Stomach (tissue), 9 donors: ENCODE results near the gene PPID. TPM values are rescaled to one million over a fixed set of nuclear protein-coding genes. Genes with fewer than 3 reads are reported as not detected.
"Not testable (repeated sequence)": the region's sequence is repeated elsewhere in the genome, so short reads cannot be mapped to it uniquely, and the experiment has no call there.

Source experiments
- DNase-seq, 2 donors: peaks; one replicate each; pipeline versions ENCODE4 v3.0.0 to v3.0.0-alpha.2; 2013 to 2019
- H3K27ac ChIP-seq, 5 donors: fragments of 200-600 bp in 4 of 5; sonication (generic) in 4 of 5; one replicate each; pipeline ENCODE4 v1.5.1; 2013 to 2019; ENCODE audit warnings: mild to moderate bottlenecking in 1 of 5, moderate library complexity in 1 of 5
- H3K27me3 ChIP-seq, 3 donors: fragments of 200-600 bp; sonication (generic); one replicate each; pipeline ENCODE4 v1.5.1; 2017 to 2019; ENCODE audit warnings: mixed run types in 1 of 3
- H3K36me3 ChIP-seq, 4 donors: fragments of 200-600 bp; sonication (generic); 1 replicate in 3 of 4; 2 replicates in 1 of 4; pipeline ENCODE4 v1.5.1; 2016 to 2019
- H3K4me1 ChIP-seq, 4 donors: fragments of 200-600 bp; sonication (generic); one replicate each; pipeline ENCODE4 v1.5.1; 2016 to 2019
- H3K4me3 ChIP-seq, 4 donors: fragments of 200-600 bp; sonication (generic) in 3 of 4; one replicate each; pipeline ENCODE4 v1.5.1; 2016 to 2019; ENCODE audit warnings: mild to moderate bottlenecking in 1 of 4
- H3K9me3 ChIP-seq, 4 donors: fragments of 200-600 bp; sonication (generic); one replicate each; pipeline ENCODE4 v1.5.1; 2016 to 2019
- CTCF ChIP-seq, 7 experiments: fragments of 450-650 bp in 4 of 7; fragments of 200-600 bp in 3 of 7; sonication (generic) in 3 of 7; IDR thresholded peaks; one replicate each; pipeline ENCODE4 v1.5.1; 2016 to 2019; ENCODE audit warnings: antibody characterized with exemption in 7 of 7, control low read depth in 2 of 7, mild to moderate bottlenecking in 1 of 7
- EP300 ChIP-seq: sonication (generic); formaldehyde crosslinking; IDR thresholded peaks from one replicate; pipeline ENCODE4 v1.6.1; 2017; ENCODE audit warnings: antibody characterized with exemption
- POLR2A ChIP-seq, 4 donors: fragments of 450-650 bp; IDR thresholded peaks; one replicate each; pipeline ENCODE4 v1.6.1; 2016; ENCODE audit warnings: antibody characterized with exemption in 4 of 4, control low read depth in 2 of 4, mild to moderate bottlenecking in 1 of 4, moderate library complexity in 1 of 4
- POLR2AphosphoS5 ChIP-seq, 3 donors: sonication (generic); formaldehyde crosslinking; IDR thresholded peaks; one replicate each; pipeline ENCODE4 v1.6.1; 2016; ENCODE audit warnings: antibody characterized with exemption in 3 of 3
- WGBS, 5 donors: extraction: QIAGEN DNeasy Blood & Tissue Kit in 3 of 5; methylation state at CpG; one replicate each; pipeline versions ENCODE4 v1.1.5 to v1.1.7; 2013 to 2018; 5-methylcytosine and 5-hydroxymethylcytosine counted together
- intact Hi-C: fragments of 100-400 bp; cut with DNase I; formaldehyde crosslinking; loops from one replicate; pipeline ENCODE4 v1.15.1; 2023; ENCODE audit warnings: low total_unique reads
- polyA plus RNA-seq, 3 donors: library from polyadenylated mRNA; stranded (reverse); fragments of 200-250 nt; gene quantifications; one replicate each; pipeline ENCODE4 v1.2.3, GENCODE V29; 2013
- total RNA-seq, 5 donors: library from RNA; depleted of rRNA; stranded (reverse); fragments of >200 nt; gene quantifications; one replicate each; pipeline versions ENCODE4 v1.1.0 to v1.2.3, GENCODE V29; 2014 to 2016
- donor health status: healthy with polysubstance abuse.
- donor health status: Bipolar disorder and iron deficiency.
- donor health status: healthy.

Gene PPID
- total and polyA plus RNA-seq, 8 donors: 1.2 to 98.5 (median 16.0) TPM

- intact Hi-C loops: no loop called here
- Histone ChIP-seq H3K27me3 (no peaks in the 10 kb centered on the region), H3K9me3 (no peaks in the 10 kb centered on the region), H3K4me3 (no peak overlapping the region), H3K4me1 (peaks cover 15 to 46% (median 30%) of the 10 kb centered on the region in 4 donors), H3K36me3 (no peaks in the 10 kb centered on the region), H3K27ac (no peak overlapping the region)
- no peak for TF ChIP-seq POLR2AphosphoS5 (IDR thresholded peaks at IDR 0.05)
- no peak for TF ChIP-seq CTCF (IDR thresholded peaks at IDR 0.05)
- TF ChIP-seq EP300: no peak
- TF ChIP-seq POLR2A (IDR thresholded peaks at IDR 0.05): no peak
- 83 to 87% (median 86%) methylated on average over 7 of the region's 7 CpGs for WGBS, 5 donors
- no peak for DNase-seq
Measured at GRCh38 chr4:158669310-158669709, 53.9 kb downstream of the PPID start.

GRCh38 chr4:158667651-158668198 is 55.5 kb downstream of the PPID start:
- Histone ChIP-seq H3K9me3 (no peaks in the 10 kb centered on the region), H3K4me3 (no peak overlapping the region), H3K36me3 (no peaks in the 10 kb centered on the region), H3K27me3 (no peaks in the 10 kb centered on the region), H3K4me1 (peaks cover 10 to 31% (median 16%) of the 10 kb centered on the region in 4 donors), H3K27ac (no peak overlapping the region)
- WGBS, 5 donors: 79 to 86% (median 82%) methylated on average over 3 of the region's 3 CpGs
- peak in 1 of 2 donors; percentile 37 for DNase-seq
- TF ChIP-seq EP300 (no peak), POLR2A (IDR thresholded peaks at IDR 0.05) (no peak), POLR2AphosphoS5 (IDR thresholded peaks at IDR 0.05) (no peak), CTCF (IDR thresholded peaks at IDR 0.05) (peak in 4 of 7 experiments; percentile 22 to 36 (median 31))
- intact Hi-C loops: no loop called here

- no peak for TF ChIP-seq EP300
- no peak for TF ChIP-seq POLR2AphosphoS5 (IDR thresholded peaks at IDR 0.05)
- TF ChIP-seq POLR2A (IDR thresholded peaks at IDR 0.05): no peak
- no peak for TF ChIP-seq CTCF (IDR thresholded peaks at IDR 0.05)
- Histone ChIP-seq H3K27ac (no peak overlapping the region), H3K4me3 (no peak overlapping the region), H3K4me1 (peaks cover 8 to 30% (median 14%) of the 10 kb centered on the region in 4 donors), H3K36me3 (no peaks in the 10 kb centered on the region), H3K27me3 (no peaks in the 10 kb centered on the region), H3K9me3 (no peaks in the 10 kb centered on the region)
- intact Hi-C loops: no loop called here
- no peak for DNase-seq
- WGBS, 5 donors: 80 to 92% (median 88%) methylated on average over 2 of the region's 2 CpGs
Measured at GRCh38 chr4:158666892-158667291, 56.3 kb downstream of the PPID start.

GRCh38 chr4:158664806-158665205 is 58.4 kb downstream of the PPID start:
- Histone ChIP-seq H3K9me3 (no peaks in the 10 kb centered on the region), H3K4me3 (no peak overlapping the region), H3K27ac (no peak overlapping the region), H3K27me3 (no peaks in the 10 kb centered on the region), H3K4me1 (peaks cover 0 to 18% (median 0%) of the 10 kb centered on the region in 4 donors), H3K36me3 (no peaks in the 10 kb centered on the region)
- intact Hi-C loops: no loop called here
- no peak for DNase-seq
- WGBS, 5 donors: 96 to 98% (median 98%) methylated on average over 16 to 18 of the region's 18 CpGs
- no peak for TF ChIP-seq CTCF (IDR thresholded peaks at IDR 0.05)
- no peak for TF ChIP-seq POLR2AphosphoS5 (IDR thresholded peaks at IDR 0.05)
- no peak for TF ChIP-seq POLR2A (IDR thresholded peaks at IDR 0.05)
- TF ChIP-seq EP300: no peak

GRCh38 chr4:158663707-158664625 is 59.2 kb downstream of the PPID start:
- H3K9me3 ChIP-seq, DNase-seq, H3K27me3 ChIP-seq, H3K36me3 ChIP-seq, H3K27ac ChIP-seq, H3K4me3 ChIP-seq, intact Hi-C loops: not testable (repeated sequence)
- peaks cover 0 to 18% (median 0%) of the 10 kb centered on the region in 4 donors for H3K4me1 ChIP-seq
- 73 to 83% (median 78%) methylated on average over 8 of the region's 8 CpGs for WGBS, 5 donors

GRCh38 chr4:158663255-158663654 is 59.9 kb downstream of the PPID start:
- peaks cover 0 to 18% (median 0%) of the 10 kb centered on the region in 4 donors for H3K4me1 ChIP-seq
- H3K9me3 ChIP-seq, H3K27me3 ChIP-seq, H3K4me3 ChIP-seq, H3K27ac ChIP-seq, intact Hi-C loops, H3K36me3 ChIP-seq, DNase-seq: not testable (repeated sequence)
- WGBS, 5 donors: 42 to 52% (median 47%) methylated on average over 4 of the region's 4 CpGs
